ENCODE measurements around the gene THY1. TPM values are rescaled to one million over a fixed set of nuclear protein-coding genes. Genes with fewer than 3 reads are reported as not detected.
A peak's percentile ranks its signal among the peaks of the same experiment; 100 is the strongest.

The THY1 gene
- total RNA-seq, 2 experiments from 2014 or later = not detected

- DNase-seq = no peak
Measured at GRCh38 chr11:119421941-119422808, 797 bp downstream of the THY1 start.

DNA sequence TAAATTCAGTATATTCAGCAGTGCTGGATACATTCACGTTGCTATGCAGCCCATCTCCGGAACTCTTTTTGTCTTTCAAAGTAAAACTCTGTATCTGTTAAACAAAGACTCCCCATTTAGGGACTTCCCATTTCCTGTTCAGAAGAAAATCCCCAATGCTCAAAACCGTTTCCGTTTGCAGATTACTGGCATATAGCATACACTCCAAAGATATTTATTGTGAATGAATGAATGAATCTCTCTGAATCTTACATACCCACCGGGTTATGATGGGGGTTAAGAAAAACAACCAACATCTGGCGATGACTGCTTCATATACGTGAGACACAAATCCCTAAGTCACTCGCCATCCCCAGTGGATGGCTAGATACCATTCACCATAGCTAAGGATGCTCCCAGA is 1.6 kb downstream of the THY1 start:
- ATAC-seq (no peak), DNase-seq (no peak)
- Mint-ChIP-seq H3K27ac (no peak overlapping the region), H3K4me3 (no peak overlapping the region), H3K36me3 (ENCODE audit: low read depth) (no peaks in the 10 kb centered on the region), H3K9me3 (ENCODE audit: insufficient read depth) (no peaks in the 10 kb centered on the region), H3K27me3 (ENCODE audit: low read depth) (peaks cover 36% of the 10 kb centered on the region), H3K4me1 (ENCODE audit: low read depth) (peaks cover 12% of the 10 kb centered on the region)
- ChIA-PET POLR2A (no interaction called here), CTCF (no interaction called here)

More at GRCh38 chr11:119421941-119422808, 797 bp downstream of the THY1 start:
- Mint-ChIP-seq H3K4me3 (peak overlapping the region; percentile 18), H3K4me1 (ENCODE audit: low read depth) (peaks cover 12% of the 10 kb centered on the region), H3K36me3 (ENCODE audit: low read depth) (no peaks in the 10 kb centered on the region), H3K27me3 (ENCODE audit: low read depth) (peaks cover 36% of the 10 kb centered on the region), H3K27ac (no peak overlapping the region), H3K9me3 (ENCODE audit: insufficient read depth) (no peaks in the 10 kb centered on the region)
- POLR2A ChIA-PET = no interaction called here
- CTCF ChIA-PET = no interaction called here
- ATAC-seq = peak; percentile 41

GRCh38 chr11:119420631-119421030 is 2.3 kb downstream of the THY1 start:
- Mint-ChIP-seq H3K4me3 (no peak overlapping the region), H3K27ac (no peak overlapping the region), H3K4me1 (ENCODE audit: low read depth) (peaks cover 12% of the 10 kb centered on the region), H3K27me3 (ENCODE audit: low read depth) (peaks cover 36% of the 10 kb centered on the region), H3K9me3 (ENCODE audit: insufficient read depth) (no peaks in the 10 kb centered on the region), H3K36me3 (ENCODE audit: low read depth) (no peaks in the 10 kb centered on the region)
- no peak for ATAC-seq
- DNase-seq = no peak
- ChIA-PET CTCF (no interaction called here), POLR2A (no interaction called here)

- CTCF ChIA-PET = no interaction called here
- no peak for DNase-seq
- Mint-ChIP-seq H3K4me1 (ENCODE audit: low read depth) (peaks cover 12% of the 10 kb centered on the region), H3K9me3 (ENCODE audit: insufficient read depth) (no peaks in the 10 kb centered on the region), H3K36me3 (ENCODE audit: low read depth) (no peaks in the 10 kb centered on the region), H3K27ac (no peak overlapping the region), H3K27me3 (ENCODE audit: low read depth) (peaks cover 34% of the 10 kb centered on the region), H3K4me3 (no peak overlapping the region)
- POLR2A ChIA-PET = no interaction called here
- ATAC-seq = no peak
Measured at GRCh38 chr11:119419834-119420492, 3.0 kb downstream of the THY1 start.

DNA sequence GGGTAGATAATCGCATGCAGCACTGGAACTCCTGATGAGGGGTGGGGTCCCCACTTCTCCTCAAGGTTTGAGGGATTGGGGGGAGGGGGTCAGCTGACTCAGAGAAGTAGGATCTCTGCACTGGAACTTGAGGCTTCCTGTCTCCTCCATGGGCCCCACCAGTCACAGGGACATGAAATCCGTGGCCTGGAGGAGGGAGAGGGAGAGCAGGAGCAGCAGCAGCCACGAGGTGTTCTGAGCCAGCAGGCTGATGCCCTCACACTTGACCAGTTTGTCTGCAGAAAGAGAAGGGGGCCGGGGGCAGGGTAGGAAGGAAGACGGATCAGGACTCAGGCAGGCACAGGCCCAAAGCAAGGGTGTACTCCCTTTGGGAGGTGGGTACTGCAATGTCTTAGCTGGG is 3.7 kb downstream of the THY1 start:
- no peaks in the 10 kb centered on the region for H3K9me3 Mint-ChIP-seq (ENCODE audit: insufficient read depth)
- no peak for ATAC-seq
- H3K4me1 Mint-ChIP-seq (ENCODE audit: low read depth) = peaks cover 12% of the 10 kb centered on the region
- DNase-seq = no peak
- H3K36me3 Mint-ChIP-seq (ENCODE audit: low read depth) = no peaks in the 10 kb centered on the region
- H3K27me3 Mint-ChIP-seq (ENCODE audit: low read depth) = peaks cover 28% of the 10 kb centered on the region
- ChIA-PET POLR2A (no interaction called here), CTCF (no interaction called here)
- no peak overlapping the region for H3K4me3 Mint-ChIP-seq
- no peak overlapping the region for H3K27ac Mint-ChIP-seq

- DNase-seq (no peak), ATAC-seq (no peak)
- Mint-ChIP-seq H3K27ac (no peak overlapping the region), H3K27me3 (ENCODE audit: low read depth) (peaks cover 23% of the 10 kb centered on the region), H3K4me1 (ENCODE audit: low read depth) (peaks cover 12% of the 10 kb centered on the region), H3K36me3 (ENCODE audit: low read depth) (no peaks in the 10 kb centered on the region), H3K4me3 (no peak overlapping the region), H3K9me3 (ENCODE audit: insufficient read depth) (no peaks in the 10 kb centered on the region)
- ChIA-PET POLR2A (no interaction called here), CTCF (no interaction called here)
Measured at GRCh38 chr11:119418759-119419158, 4.2 kb downstream of the THY1 start.

DNA sequence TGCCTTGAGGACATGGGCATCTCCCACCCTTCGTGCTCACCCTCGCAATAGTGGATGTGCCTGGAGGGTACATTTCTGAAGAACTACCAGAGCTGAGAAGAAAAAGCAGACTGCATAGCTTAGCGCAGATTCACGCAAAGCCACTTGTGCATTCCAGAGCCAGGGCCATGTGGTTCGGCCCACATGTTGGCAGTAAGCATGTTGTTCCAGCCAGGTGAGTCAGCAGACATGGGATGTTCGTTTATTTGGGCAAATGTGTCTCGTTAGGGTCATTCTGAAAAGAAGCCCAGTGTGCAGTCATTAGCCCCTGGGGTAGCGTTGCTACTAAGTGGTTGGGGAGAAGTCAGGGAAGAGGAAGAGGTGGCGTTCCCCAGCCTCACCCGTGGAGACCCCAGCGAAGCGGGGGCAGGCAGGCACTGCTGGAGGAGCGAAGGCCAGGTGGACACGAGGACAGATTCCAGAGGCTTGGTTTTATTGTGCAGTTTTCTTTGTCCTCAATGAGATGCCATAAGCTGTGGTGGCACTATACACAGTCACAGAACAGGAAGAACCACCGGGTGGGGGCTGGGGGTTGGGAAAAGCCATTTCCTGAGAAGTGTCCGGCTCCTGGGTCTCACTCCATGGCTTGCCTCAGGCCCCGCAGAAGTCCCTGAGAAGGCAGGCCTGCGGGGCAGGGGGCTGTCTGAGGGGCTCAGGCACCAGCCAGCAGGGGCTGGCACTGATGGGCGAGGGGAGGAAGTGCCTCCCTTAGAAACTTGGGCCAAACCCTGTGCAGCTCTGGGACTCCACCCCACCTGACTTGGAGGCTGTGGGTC is 5.0 kb downstream of the THY1 start:
- ChIA-PET CTCF (interaction anchor here (0.6 kb wide), 1 partner anchor 585 kb away, joined by 3 read pairs; no protein-coding TSS in a partner anchor), POLR2A (no interaction called here)
- Mint-ChIP-seq H3K27me3 (ENCODE audit: low read depth) (peaks cover 17% of the 10 kb centered on the region), H3K9me3 (ENCODE audit: insufficient read depth) (no peaks in the 10 kb centered on the region), H3K27ac (no peak overlapping the region), H3K36me3 (ENCODE audit: low read depth) (no peaks in the 10 kb centered on the region), H3K4me3 (no peak overlapping the region), H3K4me1 (ENCODE audit: low read depth) (peaks cover 10% of the 10 kb centered on the region)
- ATAC-seq (no peak), DNase-seq (no peak)

DNA sequence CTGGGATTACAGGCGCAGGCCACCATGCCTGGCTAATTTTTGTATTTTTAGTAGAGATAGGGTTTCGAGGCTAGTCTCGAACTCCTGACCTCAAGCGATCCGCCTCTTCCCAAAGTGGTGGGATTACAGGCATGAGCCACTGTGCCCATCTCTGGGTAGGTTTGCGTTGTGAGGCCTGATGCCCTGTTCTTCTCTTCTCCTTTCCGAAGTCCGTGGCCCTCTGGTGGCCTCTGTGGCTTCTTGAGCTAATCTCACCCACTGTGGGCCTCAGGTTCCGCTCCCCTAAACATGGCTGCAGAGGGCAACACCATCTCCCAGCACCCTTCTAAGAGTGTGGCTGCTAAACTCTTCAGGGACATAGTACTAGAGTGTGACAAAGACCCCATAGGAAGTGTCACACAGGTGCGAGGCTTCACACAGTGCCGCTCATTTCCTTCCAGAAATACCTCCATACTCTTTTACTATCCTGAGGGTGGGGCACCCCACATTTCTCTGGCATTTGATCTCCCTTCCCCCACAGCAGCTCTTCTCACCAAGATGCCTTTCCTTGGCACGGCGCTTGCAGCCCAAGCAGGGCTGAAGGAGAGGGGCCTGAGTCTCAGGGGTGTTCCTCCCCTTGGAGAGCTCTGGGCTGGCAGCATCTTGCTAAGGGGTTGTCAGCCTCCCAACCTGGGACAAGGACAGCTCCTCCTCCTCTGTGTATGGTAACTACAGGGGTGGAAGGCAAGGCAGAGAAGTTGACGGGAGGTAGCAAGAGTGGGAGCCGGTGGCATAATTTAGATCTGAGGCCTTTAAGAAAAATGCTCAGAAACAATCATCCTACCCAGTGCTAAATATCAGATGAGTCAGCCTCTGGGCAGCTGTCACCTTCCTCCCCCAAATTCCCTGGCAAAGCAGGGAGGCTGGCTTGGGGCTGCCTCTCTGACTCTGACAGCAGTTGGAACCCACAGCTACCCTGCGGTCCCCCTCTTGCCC is 6.1 kb downstream of the THY1 start:
- no peaks in the 10 kb centered on the region for H3K9me3 Mint-ChIP-seq (ENCODE audit: insufficient read depth)
- H3K27ac Mint-ChIP-seq = no peak overlapping the region
- ATAC-seq (no peak), DNase-seq (no peak)
- ChIA-PET POLR2A (no interaction called here), CTCF (interaction anchor here (0.6 kb wide), 1 partner anchor 586 kb away, joined by 3 read pairs; no protein-coding TSS in a partner anchor)
- H3K4me1 Mint-ChIP-seq (ENCODE audit: low read depth) = peaks cover under 1% of the 10 kb centered on the region
- no peaks in the 10 kb centered on the region for H3K36me3 Mint-ChIP-seq (ENCODE audit: low read depth)
- peaks cover 9% of the 10 kb centered on the region for H3K27me3 Mint-ChIP-seq (ENCODE audit: low read depth)
- H3K4me3 Mint-ChIP-seq = no peak overlapping the region

DNA sequence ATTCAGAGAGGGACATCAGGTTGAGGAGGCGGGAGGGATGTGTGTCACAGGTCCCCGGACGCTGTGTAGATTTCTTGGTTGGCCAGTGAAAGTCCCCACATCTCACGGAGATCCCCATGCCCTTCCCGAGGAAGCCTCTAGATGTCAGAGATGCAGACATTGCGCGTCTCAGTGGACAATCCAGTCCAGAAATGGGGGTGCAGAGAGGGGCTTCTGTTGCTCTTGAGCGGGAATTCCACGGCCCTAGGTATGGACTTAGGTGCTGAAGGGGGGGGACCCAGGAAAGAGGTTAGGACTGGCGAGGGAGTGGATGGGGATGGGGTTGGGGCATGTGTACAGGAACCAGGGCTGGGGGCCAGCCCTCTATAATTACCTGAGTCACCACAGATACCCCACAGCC is 7.0 kb downstream of the THY1 start:
- Mint-ChIP-seq H3K4me1 (ENCODE audit: low read depth) (no peaks in the 10 kb centered on the region), H3K4me3 (no peak overlapping the region), H3K27ac (no peak overlapping the region), H3K27me3 (ENCODE audit: low read depth) (peaks cover 2% of the 10 kb centered on the region), H3K36me3 (ENCODE audit: low read depth) (no peaks in the 10 kb centered on the region), H3K9me3 (ENCODE audit: insufficient read depth) (no peaks in the 10 kb centered on the region)
- DNase-seq = no peak
- no peak for ATAC-seq
- ChIA-PET POLR2A (no interaction called here), CTCF (interaction anchor here (0.9 kb wide), 1 partner anchor 59 kb away, joined by 3 read pairs; no protein-coding TSS in a partner anchor)

DNA sequence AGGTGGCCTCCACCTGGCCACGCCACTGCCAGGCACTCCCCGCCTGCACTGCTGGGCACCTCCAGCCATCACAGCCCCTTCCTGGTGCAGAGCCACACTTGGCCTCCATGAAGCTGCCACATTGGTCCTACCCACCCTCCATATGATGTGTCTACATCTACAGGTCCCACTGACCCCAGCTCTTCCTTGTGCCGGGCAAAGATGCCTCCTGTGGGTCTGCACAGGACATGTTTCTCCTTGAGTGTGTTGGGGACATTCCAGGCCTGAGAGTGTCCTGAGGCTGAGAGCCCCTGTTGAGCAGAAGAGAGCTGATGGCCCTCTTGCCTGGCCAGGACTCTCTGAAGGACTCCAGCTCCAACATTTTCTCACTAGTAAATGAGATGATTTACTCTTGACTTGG is 7.5 kb downstream of the THY1 start:
- Mint-ChIP-seq H3K27me3 (ENCODE audit: low read depth) (peaks cover 2% of the 10 kb centered on the region), H3K4me3 (no peak overlapping the region), H3K9me3 (ENCODE audit: insufficient read depth) (no peaks in the 10 kb centered on the region), H3K36me3 (ENCODE audit: low read depth) (no peaks in the 10 kb centered on the region), H3K4me1 (ENCODE audit: low read depth) (no peaks in the 10 kb centered on the region), H3K27ac (no peak overlapping the region)
- DNase-seq (no peak), ATAC-seq (no peak)
- ChIA-PET POLR2A (no interaction called here), CTCF (interaction anchor here (0.9 kb wide), 1 partner anchor 59 kb away, joined by 3 read pairs; no protein-coding TSS in a partner anchor)

- POLR2A ChIA-PET = interaction anchor here (1.1 kb wide), 1 partner anchor 28 kb away, joined by 3 read pairs; no protein-coding TSS in a partner anchor
- DNase-seq (no peak), ATAC-seq (no peak)
- H3K4me3 Mint-ChIP-seq = no peak overlapping the region
- no peaks in the 10 kb centered on the region for H3K4me1 Mint-ChIP-seq (ENCODE audit: low read depth)
- H3K36me3 Mint-ChIP-seq (ENCODE audit: low read depth) = no peaks in the 10 kb centered on the region
- no peaks in the 10 kb centered on the region for H3K9me3 Mint-ChIP-seq (ENCODE audit: insufficient read depth)
- H3K27me3 Mint-ChIP-seq (ENCODE audit: low read depth) = peaks cover 2% of the 10 kb centered on the region
- CTCF ChIA-PET = interaction anchor here (1.1 to 1.6 kb wide), 2 partner anchors 58 to 60 kb away, joined by 3 to 6 read pairs; no protein-coding TSS in a partner anchor
- H3K27ac Mint-ChIP-seq = no peak overlapping the region
Measured at GRCh38 chr11:119414734-119415133, 8.2 kb downstream of the THY1 start.
